Neutrophil (primary cell): Measurements from ENCODE around the gene TMEM30A.

ENCODE experiments used
- H3K27ac ChIP-seq: fragments of 200-600 bp; sonication (generic); 2 replicates; pipeline ENCODE4 v1.5.1; 2016; ENCODE audit warnings: mild to moderate bottlenecking, moderate library complexity
- H3K27me3 ChIP-seq: fragments of 200-600 bp; sonication (generic); 2 replicates; pipeline ENCODE4 v1.6.0; 2016; ENCODE audit warnings: mild to moderate bottlenecking
- H3K36me3 ChIP-seq: fragments of 200-600 bp; sonication (generic); 2 replicates; pipeline ENCODE4 v1.5.1; 2017
- H3K4me1 ChIP-seq, 2 experiments: fragments of 200-600 bp in 1 of 2; sonication (generic) in 1 of 2; 1 replicate in 1 of 2; 2 replicates in 1 of 2; pipeline versions ENCODE4 v1.5.1 to v1.6.1; 2013 to 2016; ENCODE audit warnings: low read depth in 1 of 2, low read length in 1 of 2, mild to moderate bottlenecking in 1 of 2, moderate library complexity in 1 of 2; ENCODE audit not compliant: control insufficient read depth in 1 of 2, insufficient read depth in 1 of 2
- H3K4me3 ChIP-seq, 2 experiments: fragments of 200-600 bp in 1 of 2; sonication (generic) in 1 of 2; 1 replicate in 1 of 2; 2 replicates in 1 of 2; pipeline ENCODE4 v1.5.1; 2013 to 2016; ENCODE audit warnings: low read depth in 1 of 2, low read length in 1 of 2, mild to moderate bottlenecking in 1 of 2, moderate library complexity in 1 of 2
- H3K9me3 ChIP-seq: fragments of 200-600 bp; sonication (generic); 2 replicates; pipeline ENCODE4 v1.5.1; 2016
- CTCF ChIP-seq: fragments of 200-600 bp; sonication (generic); IDR thresholded peaks from 2 replicates; pipeline ENCODE4 v1.5.1; 2016; ENCODE audit warnings: antibody characterized with exemption

TMEM30A gene

GRCh38 chr6:75280131-75280855 lies 4.3 kb downstream of the TMEM30A start:
- H3K4me1 ChIP-seq, result peaks cover 50% of the 10 kb centered on the region in 2 experiments
- H3K27me3 ChIP-seq, result no peaks in the 10 kb centered on the region
- TF ChIP-seq CTCF, result no peak
- no peaks in the 10 kb centered on the region for H3K36me3 ChIP-seq
- no peak overlapping the region for H3K27ac ChIP-seq
- H3K4me3 ChIP-seq, result no peak overlapping the region
- no peaks in the 10 kb centered on the region for H3K9me3 ChIP-seq

- Histone ChIP-seq H3K4me3 (no peak overlapping the region), H3K27ac (no peak overlapping the region)
Observed at GRCh38 chr6:75279418-75279817, 5.2 kb downstream of the TMEM30A start.

GRCh38 chr6:75278474-75279077 lies 6.0 kb downstream of the TMEM30A start:
- no peak for TF ChIP-seq CTCF
- H3K27ac ChIP-seq, result peak overlapping the region; percentile 14
- H3K4me1 ChIP-seq, result peaks cover 50% of the 10 kb centered on the region in 2 experiments
- H3K36me3 ChIP-seq, result no peaks in the 10 kb centered on the region
- no peaks in the 10 kb centered on the region for H3K9me3 ChIP-seq
- H3K4me3 ChIP-seq, result no peak overlapping the region
- no peaks in the 10 kb centered on the region for H3K27me3 ChIP-seq

More at GRCh38 chr6:75279418-75279817, 5.2 kb downstream of the TMEM30A start:
- Histone ChIP-seq H3K27me3 (no peaks in the 10 kb centered on the region), H3K36me3 (no peaks in the 10 kb centered on the region), H3K9me3 (no peaks in the 10 kb centered on the region), H3K4me1 (peaks cover 49% of the 10 kb centered on the region in 2 experiments)
- TF ChIP-seq CTCF, result no peak

- TF ChIP-seq CTCF, result no peak
- Histone ChIP-seq H3K36me3 (no peaks in the 10 kb centered on the region), H3K4me3 (no peak overlapping the region), H3K9me3 (no peaks in the 10 kb centered on the region), H3K4me1 (peaks cover 55 to 56% of the 10 kb centered on the region in 2 experiments), H3K27me3 (no peaks in the 10 kb centered on the region), H3K27ac (no peak overlapping the region)
Observed at GRCh38 chr6:75275067-75275466, 9.5 kb downstream of the TMEM30A start.

- H3K27ac ChIP-seq, result peak overlapping the region; percentile 87
Observed at GRCh38 chr6:75273009-75273408, 11.6 kb downstream of the TMEM30A start.

More at GRCh38 chr6:75273009-75273408, 11.6 kb downstream of the TMEM30A start:
- Histone ChIP-seq H3K4me1 (peaks cover 45 to 48% of the 10 kb centered on the region in 2 experiments), H3K27me3 (no peaks in the 10 kb centered on the region), H3K36me3 (peaks cover 3% of the 10 kb centered on the region), H3K9me3 (no peaks in the 10 kb centered on the region), H3K4me3 (peak overlapping the region; percentile 39 to 44)
- no peak for TF ChIP-seq CTCF
